WTC11 (cell line): Measurements from ENCODE around the gene QSOX2. TPM values are rescaled to one million over a fixed set of nuclear protein-coding genes. Genes with fewer than 3 reads are reported as not detected.
A peak's percentile ranks its signal among the peaks of the same experiment; 100 is the strongest.

Source experiments
- ATAC-seq: fragments of 200-7000 bp; cut with Tn5 transposase; 2 replicates; pipeline ENCODE4 v1.10.0; 2021; ENCODE audit warnings: mild to moderate bottlenecking, moderate library complexity
- CTCF ChIA-PET: fragments of 300-600 bp; sonication (Branson Sonifier 250); formaldehyde crosslinking; loops from one replicate; lab custom pipeline; 2021; ENCODE audit warnings: antibody characterized with exemption; lab: Charles Lee
- POLR2A ChIA-PET: fragments of 350-600 bp; sonication (Branson Sonifier 250); formaldehyde crosslinking; loops from one replicate; lab custom pipeline; 2021; ENCODE audit warnings: antibody characterized with exemption; lab: Charles Lee
- DNase-seq: peaks from one replicate; pipeline ENCODE4 v3.0.0; 2021; ENCODE audit warnings: low spot score
- H3K27ac Mint-ChIP-seq: 2 replicates; pipeline ENCODE4 v1.8.0; 2021; ENCODE audit warnings: mixed read lengths
- H3K27me3 Mint-ChIP-seq: 2 replicates; pipeline ENCODE4 v1.8.0; 2021; ENCODE audit warnings: low read depth, mild to moderate bottlenecking, moderate library complexity, mixed read lengths
- H3K36me3 Mint-ChIP-seq: 2 replicates; pipeline ENCODE4 v1.8.0; 2021; ENCODE audit warnings: mixed read lengths
- H3K4me1 Mint-ChIP-seq: 2 replicates; pipeline ENCODE4 v1.8.0; 2022; ENCODE audit warnings: mixed read lengths
- H3K4me3 Mint-ChIP-seq: 2 replicates; pipeline ENCODE4 v1.8.0; 2021; ENCODE audit warnings: mild to moderate bottlenecking, moderate library complexity, mixed read lengths
- H3K9me3 Mint-ChIP-seq: 2 replicates; pipeline ENCODE4 v1.8.0; 2021; ENCODE audit warnings: mixed read lengths
- ATF1 ChIP-seq: sonication (generic); formaldehyde crosslinking; IDR thresholded peaks from 2 replicates; pipeline ENCODE4 v1.8.1; 2023; ENCODE audit warnings: mild to moderate bottlenecking, moderate library complexity, missing genetic modification reagents
- CBFB ChIP-seq: sonication (generic); formaldehyde crosslinking; IDR thresholded peaks from 2 replicates; pipeline ENCODE4 v1.8.1; 2022; ENCODE audit warnings: mild to moderate bottlenecking, low read depth, missing genetic modification reagents
- FOXP1 ChIP-seq: sonication (generic); formaldehyde crosslinking; IDR thresholded peaks from 2 replicates; pipeline ENCODE4 v1.8.0; 2022; ENCODE audit warnings: missing genetic modification reagents, mild to moderate bottlenecking, moderate library complexity, borderline replicate concordance
- GABPB1 ChIP-seq: sonication (generic); formaldehyde crosslinking; IDR thresholded peaks from 2 replicates; pipeline ENCODE4 v1.8.1; 2023; ENCODE audit warnings: mild to moderate bottlenecking, missing genetic modification reagents
- NR2C2 ChIP-seq: sonication (generic); formaldehyde crosslinking; IDR thresholded peaks from 2 replicates; pipeline ENCODE4 v1.8.0; 2022; ENCODE audit warnings: mild to moderate bottlenecking, missing genetic modification reagents
- SMAD3 ChIP-seq: sonication (generic); formaldehyde crosslinking; IDR thresholded peaks from 2 replicates; pipeline ENCODE4 v1.8.0; 2022; ENCODE audit warnings: missing genetic modification reagents, mild to moderate bottlenecking, borderline replicate concordance
- SP1 ChIP-seq: sonication (generic); formaldehyde crosslinking; conservative IDR thresholded peaks from 2 replicates; pipeline ENCODE4 v1.8.1; 2022; ENCODE audit warnings: missing genetic modification reagents
- TCF7 ChIP-seq: sonication (generic); formaldehyde crosslinking; IDR thresholded peaks from 2 replicates; pipeline ENCODE4 v1.8.0; 2022; ENCODE audit warnings: mild to moderate bottlenecking, low read depth, missing genetic modification reagents, moderate library complexity
- ZBTB21 ChIP-seq: sonication (generic); formaldehyde crosslinking; IDR thresholded peaks from 2 replicates; pipeline ENCODE4 v1.8.1; 2023; ENCODE audit warnings: mild to moderate bottlenecking, missing genetic modification reagents, borderline replicate concordance
- ZNF232 ChIP-seq: sonication (generic); formaldehyde crosslinking; IDR thresholded peaks from 2 replicates; pipeline ENCODE4 v1.8.0; 2022; ENCODE audit warnings: mild to moderate bottlenecking, missing genetic modification reagents
- ZNF671 ChIP-seq: fragments of 250-450 bp; sonication (Bioruptor Pico); IDR thresholded peaks from 2 replicates; pipeline ENCODE4 v1.8.0; 2021; ENCODE audit warnings: mild to moderate bottlenecking
- total RNA-seq: library from RNA; stranded (reverse); gene quantifications from 3 replicates; pipeline ENCODE4 v1.2.3, GENCODE V29; 2021
- TF ChIP-seq, protein P1 (sequence below): sonication (generic); formaldehyde crosslinking; IDR thresholded peaks from 2 replicates; pipeline ENCODE4 v1.8.1; 2023; ENCODE audit warnings: mild to moderate bottlenecking, moderate library complexity, missing genetic modification reagents
- TF ChIP-seq, protein P2 (sequence below): fragments of 200-600 bp; IDR thresholded peaks from 2 replicates; pipeline ENCODE4 v1.8.0; 2022; ENCODE audit warnings: antibody characterized with exemption
- TF ChIP-seq, protein P3 (sequence below): fragments of 250-450 bp; sonication (Bioruptor Pico); conservative IDR thresholded peaks from 2 replicates; pipeline ENCODE4 v1.9.0; 2021; ENCODE audit warnings: mild to moderate bottlenecking
- TF ChIP-seq, protein P4 (sequence below): sonication (generic); formaldehyde crosslinking; IDR thresholded peaks from 2 replicates; pipeline ENCODE4 v1.8.1; 2023; ENCODE audit warnings: mild to moderate bottlenecking, missing genetic modification reagents

The QSOX2 gene
- total RNA-seq, 1 experiment from 2014 or later: 33.2 TPM

DNA sequence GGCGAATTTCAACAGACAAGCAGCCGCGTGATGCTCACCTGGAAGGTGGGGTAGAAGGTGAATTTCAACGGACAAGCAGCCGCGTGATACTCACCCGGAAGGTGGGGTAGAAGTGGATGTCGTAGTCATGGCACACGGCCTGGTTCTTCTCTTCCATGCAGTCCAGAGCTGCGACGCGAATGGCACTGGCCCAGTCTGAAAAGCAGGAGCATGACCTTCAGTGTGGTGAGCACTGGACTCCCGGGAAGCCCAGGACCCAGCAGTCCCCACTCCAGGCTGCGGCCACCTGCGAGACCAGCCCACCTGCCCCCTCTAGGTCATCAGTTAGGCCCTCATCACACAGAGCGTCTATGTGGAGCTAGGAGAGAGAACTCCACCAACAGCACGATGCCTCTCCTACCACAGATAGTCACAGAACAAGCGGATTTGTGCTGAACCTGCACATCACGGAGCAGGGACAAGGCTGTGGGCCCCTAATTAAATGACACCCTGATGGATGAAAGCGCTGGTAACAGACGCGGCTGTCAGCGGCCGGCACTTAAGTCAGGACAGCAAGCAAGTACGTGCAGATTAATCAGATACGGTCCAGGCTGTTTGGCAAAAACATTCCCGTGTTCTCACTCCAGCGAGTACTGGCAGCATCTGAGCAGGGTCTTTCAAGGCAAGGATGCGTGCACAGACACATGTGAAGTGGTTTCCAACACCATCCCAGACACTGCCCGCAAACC lies 18.8 kb downstream of the QSOX2 start:
- 0 out of 2 replicates have a peak, but pooled peaks have one; percentile 21 for TF ChIP-seq FOXP1 (CRISPR knock-in tag)
- no peak for TF ChIP-seq ZNF671
- TF ChIP-seq, all 79 proteins: peak for 1

DNA sequence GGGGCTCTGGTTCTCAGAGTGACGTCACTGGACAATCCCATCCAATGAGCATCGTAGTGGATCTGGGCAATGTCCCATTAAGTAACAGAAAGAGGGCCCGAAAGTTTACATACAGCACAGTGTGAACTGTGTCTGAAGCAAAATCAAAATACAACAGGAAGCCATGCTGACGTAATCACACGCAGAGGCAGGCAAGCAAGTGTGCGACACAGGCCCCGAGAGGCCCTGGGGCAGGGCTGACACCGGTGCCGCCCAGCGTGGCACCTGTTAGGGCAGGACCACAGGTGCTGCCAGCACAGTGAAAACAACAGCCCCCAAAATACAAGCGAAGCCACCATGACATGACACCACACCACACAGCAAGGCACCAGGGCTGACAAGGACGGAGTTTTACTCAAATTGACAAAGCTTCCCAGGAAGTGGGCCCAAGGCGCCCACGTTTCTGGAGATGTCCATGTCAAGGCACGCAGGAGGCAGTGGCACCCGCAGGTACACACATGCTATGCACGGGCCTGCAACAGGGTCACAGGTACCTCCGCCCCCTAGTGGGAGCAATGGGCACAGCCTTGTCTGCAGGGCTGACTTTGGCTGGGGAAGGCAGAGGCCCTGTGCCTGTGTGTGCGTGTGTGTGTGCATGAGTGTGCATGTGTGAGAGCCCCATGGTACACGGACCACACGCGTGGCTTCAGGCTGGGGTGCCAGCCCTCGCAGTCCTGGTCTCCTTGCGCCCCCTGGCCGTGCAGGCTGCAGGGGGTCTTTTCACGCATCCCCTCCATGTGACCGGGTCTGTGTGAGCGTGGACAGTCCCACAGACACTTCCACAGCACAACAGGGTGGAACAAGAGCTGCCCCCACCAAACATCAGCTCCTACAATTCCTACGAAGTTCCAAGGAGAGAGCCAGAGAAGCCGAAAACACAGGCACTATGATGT lies 19.6 kb downstream of the QSOX2 start:
- H3K9me3 Mint-ChIP-seq: no peaks in the 10 kb centered on the region
- peaks cover 2% of the 10 kb centered on the region; the same call in 1 of the 2 replicates for H3K4me1 Mint-ChIP-seq
- TF ChIP-seq NR2C2: no peak
- TF ChIP-seq, protein P1, sequence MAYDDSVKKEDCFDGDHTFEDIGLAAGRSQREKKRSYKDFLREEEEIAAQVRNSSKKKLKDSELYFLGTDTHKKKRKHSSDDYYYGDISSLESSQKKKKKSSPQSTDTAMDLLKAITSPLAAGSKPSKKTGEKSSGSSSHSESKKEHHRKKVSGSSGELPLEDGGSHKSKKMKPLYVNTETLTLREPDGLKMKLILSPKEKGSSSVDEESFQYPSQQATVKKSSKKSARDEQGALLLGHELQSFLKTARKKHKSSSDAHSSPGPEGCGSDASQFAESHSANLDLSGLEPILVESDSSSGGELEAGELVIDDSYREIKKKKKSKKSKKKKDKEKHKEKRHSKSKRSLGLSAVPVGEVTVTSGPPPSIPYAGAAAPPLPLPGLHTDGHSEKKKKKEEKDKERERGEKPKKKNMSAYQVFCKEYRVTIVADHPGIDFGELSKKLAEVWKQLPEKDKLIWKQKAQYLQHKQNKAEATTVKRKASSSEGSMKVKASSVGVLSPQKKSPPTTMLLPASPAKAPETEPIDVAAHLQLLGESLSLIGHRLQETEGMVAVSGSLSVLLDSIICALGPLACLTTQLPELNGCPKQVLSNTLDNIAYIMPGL: 0 out of 2 replicates have a peak, but pooled peaks have one; percentile 26
- TF ChIP-seq, protein P2, sequence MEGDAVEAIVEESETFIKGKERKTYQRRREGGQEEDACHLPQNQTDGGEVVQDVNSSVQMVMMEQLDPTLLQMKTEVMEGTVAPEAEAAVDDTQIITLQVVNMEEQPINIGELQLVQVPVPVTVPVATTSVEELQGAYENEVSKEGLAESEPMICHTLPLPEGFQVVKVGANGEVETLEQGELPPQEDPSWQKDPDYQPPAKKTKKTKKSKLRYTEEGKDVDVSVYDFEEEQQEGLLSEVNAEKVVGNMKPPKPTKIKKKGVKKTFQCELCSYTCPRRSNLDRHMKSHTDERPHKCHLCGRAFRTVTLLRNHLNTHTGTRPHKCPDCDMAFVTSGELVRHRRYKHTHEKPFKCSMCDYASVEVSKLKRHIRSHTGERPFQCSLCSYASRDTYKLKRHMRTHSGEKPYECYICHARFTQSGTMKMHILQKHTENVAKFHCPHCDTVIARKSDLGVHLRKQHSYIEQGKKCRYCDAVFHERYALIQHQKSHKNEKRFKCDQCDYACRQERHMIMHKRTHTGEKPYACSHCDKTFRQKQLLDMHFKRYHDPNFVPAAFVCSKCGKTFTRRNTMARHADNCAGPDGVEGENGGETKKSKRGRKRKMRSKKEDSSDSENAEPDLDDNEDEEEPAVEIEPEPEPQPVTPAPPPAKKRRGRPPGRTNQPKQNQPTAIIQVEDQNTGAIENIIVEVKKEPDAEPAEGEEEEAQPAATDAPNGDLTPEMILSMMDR: peak; percentile 81
- no peaks in the 10 kb centered on the region for H3K27me3 Mint-ChIP-seq
- no peak overlapping the region for H3K4me3 Mint-ChIP-seq
- H3K27ac Mint-ChIP-seq: peak overlapping the region; percentile 41
- H3K36me3 Mint-ChIP-seq: peaks cover 17% of the 10 kb centered on the region
- ATAC-seq (peak; percentile 96), DNase-seq (peak; percentile 89)
- ChIA-PET POLR2A (interaction anchor here (0.7 kb wide), 1 partner anchor 92 kb away, joined by 3 read pairs; no protein-coding TSS in a partner anchor), CTCF (interaction anchor here (0.8 to 2.8 kb wide), 8 partner anchors 16 to 173 kb away, joined by 3 to 9 read pairs (median 3); partner anchors contain the start of gene DNLZ)

More for the DNA sequence above, 18.8 kb downstream of the QSOX2 start:
- H3K4me3 Mint-ChIP-seq: no peak overlapping the region
- peaks cover 2% of the 10 kb centered on the region; the same call in 1 of the 2 replicates for H3K4me1 Mint-ChIP-seq
- ChIA-PET CTCF (interaction anchor here (0.8 to 2.8 kb wide), 8 partner anchors 15 to 174 kb away, joined by 3 to 9 read pairs (median 3); partner anchors contain the start of gene DNLZ), POLR2A (no interaction called here)
- no peaks in the 10 kb centered on the region for H3K9me3 Mint-ChIP-seq
- ATAC-seq (no peak; the same call in 1 of the 2 replicates), DNase-seq (no peak)
- peak overlapping the region; percentile 41 for H3K27ac Mint-ChIP-seq
- H3K27me3 Mint-ChIP-seq: no peaks in the 10 kb centered on the region
- peaks cover 17% of the 10 kb centered on the region for H3K36me3 Mint-ChIP-seq

DNA sequence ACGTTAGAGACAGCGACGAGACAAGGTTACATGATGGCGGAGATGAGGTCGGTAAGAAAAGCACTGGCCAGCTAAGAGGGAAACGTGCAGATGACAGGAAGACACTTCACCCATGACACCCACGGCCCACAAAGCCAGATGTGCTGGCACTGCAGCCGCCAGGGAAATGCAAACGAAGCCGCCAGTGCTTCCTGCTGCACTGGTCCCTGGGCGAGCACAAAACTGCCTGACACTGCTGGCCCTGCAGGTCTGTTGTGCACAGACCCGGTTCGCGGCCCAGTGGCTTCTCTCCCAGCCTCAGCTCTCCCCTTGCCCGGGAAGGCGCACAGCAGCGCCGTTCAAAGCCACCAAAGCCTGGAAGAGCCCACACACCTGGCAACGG lies 20.3 kb downstream of the QSOX2 start:
- TF ChIP-seq, protein P3, sequence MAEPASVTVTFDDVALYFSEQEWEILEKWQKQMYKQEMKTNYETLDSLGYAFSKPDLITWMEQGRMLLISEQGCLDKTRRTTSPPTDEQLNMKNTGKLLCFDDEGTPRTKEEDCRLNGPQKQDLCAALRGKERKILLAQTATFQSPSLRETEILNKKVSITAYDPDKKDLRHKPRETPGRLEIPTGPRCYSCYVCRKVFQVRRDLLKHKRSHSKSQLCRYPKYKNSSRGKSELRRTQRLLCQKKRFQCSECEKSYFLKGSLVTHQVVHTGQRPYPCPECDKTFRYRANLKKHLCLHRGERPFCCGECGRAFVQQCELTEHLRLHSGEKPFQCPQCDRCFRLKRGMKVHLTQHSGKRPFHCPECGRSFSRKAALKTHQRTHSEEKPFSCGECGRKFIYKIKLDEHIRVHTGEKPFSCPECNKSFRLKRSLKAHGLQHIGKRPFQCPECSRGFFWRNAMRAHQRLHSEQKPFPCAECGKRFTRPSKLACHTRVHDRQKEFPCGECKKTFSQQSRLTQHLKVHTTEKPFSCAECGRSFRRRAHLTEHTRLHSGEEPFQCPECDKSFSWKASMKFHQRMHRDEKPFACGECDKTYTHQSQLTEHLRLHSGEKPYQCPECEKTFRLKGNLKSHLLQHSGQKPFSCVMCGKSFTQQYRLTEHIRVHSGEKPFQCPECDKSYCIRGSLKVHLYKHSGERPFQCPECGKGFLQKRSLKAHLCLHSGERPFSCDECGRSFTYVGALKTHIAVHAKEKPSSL (CRISPR knock-in tag): no peak
- no peak for TF ChIP-seq ZNF232 (CRISPR knock-in tag)
- TF ChIP-seq SP1: no peak
- no peak for TF ChIP-seq ZBTB21
- no peak for TF ChIP-seq CBFB (CRISPR knock-in tag)
- TF ChIP-seq, protein P4, sequence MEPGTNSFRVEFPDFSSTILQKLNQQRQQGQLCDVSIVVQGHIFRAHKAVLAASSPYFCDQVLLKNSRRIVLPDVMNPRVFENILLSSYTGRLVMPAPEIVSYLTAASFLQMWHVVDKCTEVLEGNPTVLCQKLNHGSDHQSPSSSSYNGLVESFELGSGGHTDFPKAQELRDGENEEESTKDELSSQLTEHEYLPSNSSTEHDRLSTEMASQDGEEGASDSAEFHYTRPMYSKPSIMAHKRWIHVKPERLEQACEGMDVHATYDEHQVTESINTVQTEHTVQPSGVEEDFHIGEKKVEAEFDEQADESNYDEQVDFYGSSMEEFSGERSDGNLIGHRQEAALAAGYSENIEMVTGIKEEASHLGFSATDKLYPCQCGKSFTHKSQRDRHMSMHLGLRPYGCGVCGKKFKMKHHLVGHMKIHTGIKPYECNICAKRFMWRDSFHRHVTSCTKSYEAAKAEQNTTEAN (CRISPR knock-in tag): no peak
- TF ChIP-seq, protein P2: no peak
- TF ChIP-seq SMAD3 (CRISPR knock-in tag): no peak
- TF ChIP-seq, protein P1: no peak
- no peak for TF ChIP-seq ATF1 (CRISPR knock-in tag)
- no peak for TF ChIP-seq TCF7 (CRISPR knock-in tag)
- TF ChIP-seq FOXP1 (CRISPR knock-in tag): no peak
- no peak for TF ChIP-seq GABPB1 (CRISPR knock-in tag)
- TF ChIP-seq, all 79 proteins: peak for 0
- POLR2A ChIA-PET: interaction anchor here (0.7 kb wide), 1 partner anchor 92 kb away, joined by 3 read pairs; no protein-coding TSS in a partner anchor
- no peak for DNase-seq
- peaks cover 2% of the 10 kb centered on the region; the same call in 1 of the 2 replicates for H3K4me1 Mint-ChIP-seq
- no peak overlapping the region for H3K4me3 Mint-ChIP-seq
- H3K36me3 Mint-ChIP-seq: peaks cover 17% of the 10 kb centered on the region
- H3K9me3 Mint-ChIP-seq: no peaks in the 10 kb centered on the region
- no peaks in the 10 kb centered on the region for H3K27me3 Mint-ChIP-seq
- H3K27ac Mint-ChIP-seq: peak overlapping the region; percentile 42
- no peak for ATAC-seq
- CTCF ChIA-PET: interaction anchor here (1.6 to 2.8 kb wide), 2 partner anchors 51 to 82 kb away, joined by 3 to 9 read pairs; no protein-coding TSS in a partner anchor
